Skeletal muscle satellite cell (primary cell): Measurements from ENCODE around the gene ULK1.

ENCODE experiments used
- H3K27me3 ChIP-seq: 2 replicates; pipeline ENCODE4 v1.7.0; 2013; ENCODE audit warnings: low read length; ENCODE audit not compliant: control insufficient read depth, insufficient read depth
- H3K36me3 ChIP-seq: 2 replicates; pipeline ENCODE4 v1.7.0; 2013; ENCODE audit warnings: mild to moderate bottlenecking, control low read depth, low read length; ENCODE audit not compliant: insufficient read depth
- H3K4me1 ChIP-seq: 2 replicates; pipeline ENCODE4 v1.7.0; 2013; ENCODE audit warnings: low read length; ENCODE audit not compliant: control insufficient read depth, insufficient read depth
- H3K4me2 ChIP-seq: 2 replicates; pipeline ENCODE4 v1.7.0; 2013; ENCODE audit warnings: mild to moderate bottlenecking, low read length
- H3K4me3 ChIP-seq: 2 replicates; pipeline ENCODE4 v1.7.0; 2013; ENCODE audit warnings: low read length
- H3K9ac ChIP-seq: 2 replicates; pipeline ENCODE4 v1.7.0; 2013; ENCODE audit warnings: mild to moderate bottlenecking, low read depth, low read length, moderate library complexity
- H3K9me3 ChIP-seq: replicated peaks from 2 replicates; pipeline ENCODE4 v1.7.0; 2013; ENCODE audit warnings: mild to moderate bottlenecking, control low read depth, low read length

The ULK1 gene

DNA sequence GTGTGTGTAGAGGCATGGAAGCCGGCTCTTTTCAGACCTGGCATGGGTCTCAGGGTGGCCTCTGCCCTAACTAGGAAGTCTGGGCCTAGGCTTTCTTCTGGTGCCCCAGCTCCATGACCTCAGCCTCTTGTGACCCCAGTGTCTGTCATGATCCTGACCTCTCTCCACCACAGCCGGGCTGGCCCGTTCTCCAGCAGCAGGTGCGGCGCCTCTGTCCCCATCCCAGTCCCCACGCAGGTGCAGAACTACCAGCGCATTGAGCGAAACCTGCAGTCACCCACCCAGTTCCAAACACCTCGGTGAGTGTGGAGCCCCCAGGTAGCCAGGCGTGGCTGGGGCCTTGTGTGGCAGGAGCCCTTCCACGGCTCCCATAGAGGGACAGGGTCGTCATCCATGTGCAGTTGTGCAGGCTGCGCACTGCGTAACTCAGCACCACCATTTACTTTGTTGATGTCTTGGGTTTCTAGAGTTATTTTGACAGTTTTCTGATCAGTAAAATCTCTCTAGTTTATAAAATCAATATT lies 19.8 kb downstream of the ULK1 start:
- no peak overlapping the region for H3K4me2 ChIP-seq
- no peaks in the 10 kb centered on the region for H3K27me3 ChIP-seq
- H3K4me3 ChIP-seq: no peak overlapping the region
- peaks cover 40% of the 10 kb centered on the region for H3K36me3 ChIP-seq
- no peak overlapping the region for H3K9ac ChIP-seq
- H3K9me3 ChIP-seq: no peaks in the 10 kb centered on the region
- H3K4me1 ChIP-seq: peaks cover 12% of the 10 kb centered on the region

DNA sequence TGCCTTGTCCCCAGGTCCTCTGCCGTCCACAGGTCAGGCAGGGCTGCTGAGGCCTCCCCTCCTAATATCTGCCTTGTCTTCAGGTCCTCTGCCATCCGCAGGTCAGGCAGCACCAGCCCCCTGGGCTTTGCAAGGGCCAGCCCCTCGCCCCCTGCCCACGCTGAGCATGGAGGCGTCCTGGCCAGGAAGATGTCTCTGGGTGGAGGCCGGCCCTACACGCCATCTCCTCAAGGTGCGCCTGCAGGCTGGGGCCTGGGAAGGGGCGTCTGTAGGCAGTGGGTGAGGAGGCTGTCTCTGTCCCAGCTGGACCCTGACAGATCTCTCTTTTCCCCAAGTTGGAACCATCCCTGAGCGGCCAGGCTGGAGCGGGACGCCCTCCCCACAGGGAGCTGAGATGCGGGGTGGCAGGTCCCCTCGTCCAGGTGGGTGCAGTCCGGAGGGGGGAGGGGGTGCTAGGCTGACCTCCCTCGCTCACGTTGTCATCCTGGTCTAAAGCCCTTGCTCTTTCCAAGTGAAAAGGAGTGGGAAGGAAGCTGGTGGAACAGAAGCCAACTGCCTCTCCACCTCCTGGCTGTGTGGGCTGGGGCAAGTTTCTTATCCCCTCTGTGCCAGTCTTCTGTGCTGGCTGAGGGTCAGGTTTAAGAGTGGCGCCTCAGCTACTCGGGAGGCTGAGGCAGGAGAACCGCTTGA lies 20.7 kb downstream of the ULK1 start:
- Histone ChIP-seq H3K4me3 (no peak overlapping the region), H3K4me2 (no peak overlapping the region), H3K36me3 (peaks cover 44% of the 10 kb centered on the region), H3K9me3 (no peaks in the 10 kb centered on the region), H3K4me1 (peaks cover 12% of the 10 kb centered on the region), H3K27me3 (no peaks in the 10 kb centered on the region), H3K9ac (no peak overlapping the region)

DNA sequence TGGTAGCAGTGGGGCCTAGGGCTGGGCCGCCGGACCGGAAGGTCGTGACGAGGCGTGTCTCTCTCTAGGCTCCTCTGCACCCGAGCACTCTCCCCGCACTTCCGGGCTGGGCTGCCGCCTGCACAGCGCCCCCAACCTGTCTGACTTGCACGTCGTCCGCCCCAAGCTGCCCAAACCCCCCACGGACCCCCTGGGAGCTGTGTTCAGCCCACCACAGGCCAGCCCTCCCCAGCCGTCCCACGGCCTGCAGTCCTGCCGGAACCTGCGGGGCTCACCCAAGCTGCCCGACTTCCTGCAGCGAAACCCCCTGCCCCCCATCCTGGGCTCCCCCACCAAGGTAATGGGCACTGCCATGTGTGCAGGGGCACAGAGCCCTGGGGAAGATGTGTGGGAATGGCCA lies 21.4 kb downstream of the ULK1 start:
- Histone ChIP-seq H3K4me1 (peaks cover 12% of the 10 kb centered on the region), H3K4me2 (no peak overlapping the region), H3K9ac (no peak overlapping the region), H3K27me3 (no peaks in the 10 kb centered on the region), H3K4me3 (no peak overlapping the region), H3K36me3 (peaks cover 45% of the 10 kb centered on the region), H3K9me3 (no peaks in the 10 kb centered on the region)

DNA sequence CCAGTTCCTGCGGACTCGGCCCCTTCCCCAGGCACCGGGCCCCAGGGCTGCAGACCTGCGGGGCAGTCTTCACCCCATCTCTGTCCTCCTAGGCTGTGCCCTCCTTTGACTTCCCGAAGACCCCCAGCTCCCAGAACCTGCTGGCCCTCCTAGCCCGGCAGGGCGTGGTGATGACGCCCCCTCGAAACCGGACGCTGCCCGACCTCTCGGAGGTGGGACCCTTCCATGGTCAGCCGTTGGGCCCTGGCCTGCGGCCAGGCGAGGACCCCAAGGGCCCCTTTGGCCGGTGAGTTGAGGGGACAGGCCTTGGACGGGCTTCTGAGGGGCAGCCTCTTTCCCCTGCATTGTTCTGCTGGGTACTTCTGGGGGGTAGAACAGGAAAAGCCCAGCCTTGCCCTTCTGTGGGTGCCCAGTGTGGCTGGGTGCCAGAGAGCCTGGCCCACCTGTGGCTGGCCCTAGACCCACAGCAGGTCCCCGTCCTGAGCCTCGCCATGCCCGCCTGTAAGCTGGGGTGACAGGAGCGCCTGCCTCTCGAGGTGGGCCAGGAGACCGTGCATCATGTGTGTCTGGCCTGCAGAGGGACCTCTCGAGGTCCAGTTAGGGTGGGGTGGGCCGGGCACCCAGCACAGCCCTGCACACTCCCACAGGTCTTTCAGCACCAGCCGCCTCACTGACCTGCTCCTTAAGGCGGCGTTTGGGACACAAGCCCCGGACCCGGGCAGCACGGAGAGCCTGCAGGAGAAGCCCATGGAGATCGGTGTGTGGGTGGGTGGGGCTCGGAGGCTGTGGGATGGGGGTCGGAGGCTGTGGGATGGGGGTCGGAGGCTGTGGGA lies 22.1 kb downstream of the ULK1 start:
- H3K9ac ChIP-seq: no peak overlapping the region
- peaks cover 45% of the 10 kb centered on the region for H3K36me3 ChIP-seq
- no peaks in the 10 kb centered on the region for H3K27me3 ChIP-seq
- no peaks in the 10 kb centered on the region for H3K9me3 ChIP-seq
- peaks cover 12% of the 10 kb centered on the region for H3K4me1 ChIP-seq
- no peak overlapping the region for H3K4me3 ChIP-seq
- H3K4me2 ChIP-seq: no peak overlapping the region

DNA sequence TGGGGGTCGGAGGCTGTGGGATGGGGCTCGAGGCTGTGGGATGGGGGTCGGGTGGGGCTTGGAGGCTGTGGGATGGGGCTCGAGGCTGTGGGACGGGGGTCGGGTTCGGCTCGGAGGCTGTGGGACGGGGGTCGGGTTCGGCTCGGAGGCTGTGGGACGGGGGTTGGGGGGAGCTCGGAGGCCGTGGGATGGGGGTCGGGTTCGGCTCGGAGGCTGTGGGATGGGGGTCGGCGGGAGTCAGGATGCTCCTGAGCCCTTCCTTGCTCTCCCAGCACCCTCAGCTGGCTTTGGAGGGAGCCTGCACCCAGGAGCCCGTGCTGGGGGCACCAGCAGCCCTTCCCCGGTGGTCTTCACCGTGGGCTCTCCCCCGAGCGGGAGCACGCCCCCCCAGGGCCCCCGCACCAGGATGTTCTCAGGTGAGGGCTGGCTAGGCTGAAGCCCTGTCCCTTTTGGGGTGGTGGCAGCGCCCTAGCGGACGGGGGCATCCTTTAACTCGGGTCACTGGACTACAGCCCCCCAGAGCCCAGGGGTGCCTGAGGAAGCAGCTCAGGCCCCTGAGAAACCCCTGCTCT lies 22.8 kb downstream of the ULK1 start:
- Histone ChIP-seq H3K4me2 (no peak overlapping the region), H3K4me1 (peaks cover 9% of the 10 kb centered on the region), H3K9ac (no peak overlapping the region), H3K4me3 (no peak overlapping the region), H3K27me3 (no peaks in the 10 kb centered on the region), H3K36me3 (peaks cover 45% of the 10 kb centered on the region), H3K9me3 (no peaks in the 10 kb centered on the region)

DNA sequence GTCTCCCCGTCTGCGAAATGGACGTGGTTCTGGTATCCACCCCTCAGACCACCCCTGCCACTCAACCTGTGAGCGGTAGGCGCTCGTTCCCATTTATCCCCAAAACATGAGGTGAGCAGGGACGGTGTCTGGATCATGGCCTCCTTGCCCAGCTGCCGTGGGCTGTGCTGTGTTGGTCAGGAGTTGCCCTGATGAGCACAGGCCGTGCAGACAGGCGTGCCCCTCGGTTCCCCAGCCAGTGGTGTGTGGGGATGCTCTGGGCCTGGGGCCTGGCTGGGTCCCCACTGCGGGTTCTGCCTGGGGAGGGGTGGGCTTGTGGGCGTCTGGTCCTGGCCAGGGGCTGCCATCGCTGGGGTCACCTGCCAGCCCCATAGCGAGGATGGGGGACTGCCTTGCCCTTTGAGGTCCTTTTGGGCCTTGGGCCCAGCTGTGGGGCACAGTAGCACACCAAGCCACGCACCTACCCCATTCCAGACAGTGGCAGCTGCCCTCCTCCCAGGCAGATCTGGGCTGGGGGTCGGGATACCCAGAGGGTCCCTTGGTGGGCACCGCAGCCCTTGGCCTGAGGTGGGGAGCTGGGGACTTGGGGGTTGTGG lies 23.4 kb downstream of the ULK1 start:
- H3K4me3 ChIP-seq: no peak overlapping the region
- no peak overlapping the region for H3K4me2 ChIP-seq
- H3K36me3 ChIP-seq: peaks cover 45% of the 10 kb centered on the region
- no peak overlapping the region for H3K9ac ChIP-seq
- no peaks in the 10 kb centered on the region for H3K9me3 ChIP-seq
- H3K4me1 ChIP-seq: peaks cover 3% of the 10 kb centered on the region
- no peaks in the 10 kb centered on the region for H3K27me3 ChIP-seq

DNA sequence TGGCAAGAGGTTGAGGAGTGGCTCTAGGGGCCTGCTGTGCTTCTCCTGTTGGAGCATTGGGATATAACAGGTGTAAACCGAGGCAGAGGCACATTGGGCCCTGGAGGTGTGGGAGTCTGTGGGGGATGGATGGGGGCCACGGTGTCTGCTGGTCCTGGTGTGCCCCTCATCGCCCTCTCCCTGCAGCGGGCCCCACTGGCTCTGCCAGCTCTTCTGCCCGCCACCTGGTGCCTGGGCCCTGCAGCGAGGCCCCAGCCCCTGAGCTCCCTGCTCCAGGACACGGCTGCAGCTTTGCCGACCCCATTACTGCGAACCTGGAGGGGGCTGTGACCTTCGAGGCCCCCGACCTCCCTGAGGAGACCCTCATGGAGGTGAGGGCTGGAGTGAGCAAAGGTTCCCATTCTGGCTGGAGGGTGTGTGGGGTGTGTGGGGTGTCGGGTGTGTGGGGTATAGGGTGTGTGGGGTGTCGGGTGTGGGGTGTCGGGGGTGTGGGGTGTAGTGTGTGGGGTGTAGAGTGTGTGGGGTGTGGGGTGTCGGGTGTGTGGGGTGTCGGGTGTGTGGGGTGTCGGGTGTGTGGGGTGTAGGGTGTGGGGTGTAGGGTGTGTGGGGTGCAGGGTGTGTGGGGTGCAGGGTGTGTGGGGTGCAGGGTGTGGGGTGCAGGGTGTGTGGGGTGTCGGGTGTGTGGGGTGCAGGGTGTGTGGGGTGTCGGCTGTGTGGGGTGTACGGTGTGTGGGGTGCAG lies 24.1 kb downstream of the ULK1 start:
- Histone ChIP-seq H3K36me3 (peaks cover 50% of the 10 kb centered on the region), H3K9me3 (no peaks in the 10 kb centered on the region), H3K27me3 (no peaks in the 10 kb centered on the region), H3K4me3 (no peak overlapping the region), H3K4me2 (no peak overlapping the region), H3K9ac (no peak overlapping the region), H3K4me1 (no peaks in the 10 kb centered on the region)

DNA sequence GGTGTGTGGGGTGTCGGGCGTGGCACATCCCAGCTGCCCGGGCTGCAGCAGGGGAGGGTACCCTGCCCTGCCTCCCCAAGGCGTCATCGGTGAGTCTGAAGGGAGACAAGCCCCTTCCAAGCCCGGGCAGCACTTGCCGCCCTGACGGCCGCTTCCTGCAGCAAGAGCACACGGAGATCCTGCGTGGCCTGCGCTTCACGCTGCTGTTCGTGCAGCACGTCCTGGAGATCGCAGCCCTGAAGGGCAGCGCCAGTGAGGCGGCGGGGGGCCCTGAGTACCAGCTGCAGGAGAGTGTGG lies 24.6 kb downstream of the ULK1 start:
- no peaks in the 10 kb centered on the region for H3K9me3 ChIP-seq
- no peak overlapping the region for H3K4me3 ChIP-seq
- H3K36me3 ChIP-seq: peaks cover 48% of the 10 kb centered on the region
- no peaks in the 10 kb centered on the region for H3K27me3 ChIP-seq
- no peaks in the 10 kb centered on the region for H3K4me1 ChIP-seq
- H3K9ac ChIP-seq: no peak overlapping the region
- H3K4me2 ChIP-seq: no peak overlapping the region

DNA sequence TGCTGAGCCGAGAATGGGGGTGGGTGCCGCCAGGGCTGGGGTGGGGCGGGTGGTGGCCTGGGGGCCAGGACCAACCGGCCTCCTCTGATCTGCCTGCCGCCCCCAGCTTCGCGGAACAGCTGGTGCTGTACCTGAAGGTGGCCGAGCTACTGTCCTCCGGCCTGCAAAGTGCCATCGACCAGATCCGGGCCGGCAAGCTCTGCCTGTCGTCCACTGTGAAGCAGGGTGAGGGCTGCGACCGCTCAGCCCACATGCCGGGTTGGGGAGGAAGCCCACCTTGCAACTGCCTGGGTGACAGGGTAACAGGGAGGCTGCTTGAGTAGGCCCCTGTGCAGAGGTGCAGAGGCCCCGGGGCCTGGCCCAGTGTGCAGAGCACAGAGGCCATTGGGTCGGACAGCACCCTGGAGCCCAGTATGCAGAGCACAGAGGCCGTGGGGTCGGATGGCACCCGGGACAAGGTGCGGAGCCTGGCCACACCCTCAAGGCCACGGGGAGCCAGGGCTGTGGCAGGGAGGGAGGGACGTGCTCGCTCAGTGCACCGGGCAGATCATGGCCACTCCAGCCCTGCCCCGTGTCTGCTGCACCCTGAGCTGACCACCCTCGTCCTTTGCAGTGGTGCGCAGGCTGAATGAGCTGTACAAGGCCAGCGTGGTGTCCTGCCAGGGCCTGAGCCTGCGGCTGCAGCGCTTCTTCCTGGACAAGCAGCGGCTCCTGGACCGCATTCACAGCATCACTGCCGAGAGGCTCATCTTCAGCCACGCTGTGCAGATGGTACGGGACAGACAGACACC lies 25.1 kb downstream of the ULK1 start:
- Histone ChIP-seq H3K27me3 (no peaks in the 10 kb centered on the region), H3K36me3 (peaks cover 43% of the 10 kb centered on the region), H3K9ac (no peak overlapping the region), H3K4me1 (peaks cover 2% of the 10 kb centered on the region), H3K4me2 (no peak overlapping the region), H3K4me3 (no peak overlapping the region), H3K9me3 (no peaks in the 10 kb centered on the region)

DNA sequence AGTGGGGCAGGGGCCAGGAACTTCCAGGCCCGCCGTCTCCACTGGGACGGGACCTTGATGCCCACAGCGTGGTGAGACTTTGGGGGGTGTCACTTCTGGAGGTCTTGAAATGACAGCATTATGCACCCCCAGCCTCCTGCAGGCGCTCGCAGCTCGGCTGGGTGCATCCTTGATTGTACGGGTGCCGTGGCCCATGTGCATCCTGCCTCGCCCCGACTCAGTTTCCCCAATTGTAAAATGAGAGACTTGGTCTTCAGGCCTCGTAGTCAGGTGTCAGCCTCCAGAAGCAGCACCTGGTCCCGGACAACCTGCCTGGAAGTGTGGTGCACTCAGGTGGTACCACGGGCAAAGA lies 25.7 kb downstream of the ULK1 start:
- no peaks in the 10 kb centered on the region for H3K27me3 ChIP-seq
- no peak overlapping the region for H3K4me3 ChIP-seq
- peaks cover 5% of the 10 kb centered on the region for H3K4me1 ChIP-seq
- no peak overlapping the region for H3K9ac ChIP-seq
- no peak overlapping the region for H3K4me2 ChIP-seq
- H3K9me3 ChIP-seq: no peaks in the 10 kb centered on the region
- peaks cover 37% of the 10 kb centered on the region for H3K36me3 ChIP-seq
